GM21447 (cell line): ENCODE data around the gene NEK7.
"Not testable (repeated sequence)": the region's sequence is repeated elsewhere in the genome, so short reads cannot be mapped to it uniquely, and the experiment has no call there.

ENCODE experiments used
- ATAC-seq: cut with Tn5 transposase; IDR thresholded peaks from one replicate; pipeline ENCODE4 v1.9.1; 2021; ENCODE audit not compliant: unreplicated experiment

The NEK7 gene

DNA sequence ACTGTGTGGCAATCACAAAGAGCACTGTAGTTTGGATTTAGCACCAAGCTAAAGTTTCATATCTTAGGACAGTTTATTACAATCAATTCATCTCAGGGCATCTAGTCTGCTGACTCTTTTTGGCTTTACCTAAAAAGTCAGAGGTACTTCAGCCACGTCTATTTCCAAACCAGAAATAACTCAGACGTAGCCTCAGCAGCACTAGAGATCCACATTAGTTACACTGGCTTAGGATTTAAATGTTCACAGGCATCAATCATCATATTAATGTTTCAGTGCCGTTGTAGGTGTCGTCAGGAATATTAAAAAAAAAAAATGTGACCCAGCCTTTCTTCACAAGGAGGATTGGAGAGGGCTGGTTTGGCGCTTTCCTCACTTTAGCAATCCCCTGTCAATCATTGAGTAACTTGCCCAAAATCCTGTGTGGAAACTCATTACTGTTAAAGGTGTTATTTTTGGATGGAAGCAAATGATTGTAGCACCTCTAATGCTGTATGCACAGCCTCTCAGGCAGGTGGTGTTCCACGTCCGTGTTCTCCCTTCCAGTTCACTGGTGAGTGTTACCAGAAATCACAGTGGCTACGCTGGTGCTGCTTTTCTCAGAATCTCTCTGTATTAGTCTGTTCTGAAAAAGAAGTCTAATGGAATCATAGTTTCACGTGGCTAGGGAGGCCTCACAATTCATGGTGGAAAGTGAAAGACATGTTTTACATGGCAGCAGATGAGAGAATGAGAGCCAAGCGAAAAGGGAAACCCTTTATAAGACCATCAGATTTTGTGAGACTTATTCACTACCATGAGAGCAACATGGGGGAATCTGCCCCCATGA, 45.4 kb downstream of the NEK7 start:
- peak; percentile 84 for ATAC-seq

- no peak for ATAC-seq
These were observed 46.6 kb downstream of the NEK7 start for GRCh38 chr1:198203434-198203833.

DNA sequence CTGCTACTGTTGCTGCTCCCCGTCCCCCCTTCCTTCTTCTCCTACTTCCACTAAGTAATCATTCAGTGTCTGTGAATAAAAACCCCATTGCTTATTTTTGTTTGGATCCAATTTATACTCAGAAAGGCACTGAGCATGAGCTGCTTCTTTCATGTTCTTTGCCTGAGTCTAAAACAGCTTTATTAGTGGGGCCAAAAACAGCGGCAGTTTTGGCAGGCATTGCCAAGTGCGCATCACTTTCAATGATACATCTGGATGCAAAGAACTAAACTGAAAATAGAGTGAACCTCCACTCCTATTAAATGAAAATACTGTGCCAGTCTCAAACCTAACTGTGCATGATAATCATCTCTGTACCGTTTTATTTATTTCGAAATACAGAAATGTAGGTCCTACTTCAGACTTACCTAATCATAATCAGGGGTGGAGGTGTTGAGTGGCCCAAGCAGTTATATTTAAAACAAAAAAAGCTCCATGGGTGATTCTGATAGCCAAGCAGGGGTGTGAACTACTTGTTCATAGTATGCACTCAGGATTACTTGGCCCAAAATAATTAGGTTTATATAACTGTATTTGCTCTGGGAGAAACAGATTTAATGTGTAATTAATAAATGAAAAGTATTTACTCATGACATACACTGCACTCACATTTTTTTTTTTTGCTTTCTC, 48.4 kb downstream of the NEK7 start:
- no peak for ATAC-seq

DNA sequence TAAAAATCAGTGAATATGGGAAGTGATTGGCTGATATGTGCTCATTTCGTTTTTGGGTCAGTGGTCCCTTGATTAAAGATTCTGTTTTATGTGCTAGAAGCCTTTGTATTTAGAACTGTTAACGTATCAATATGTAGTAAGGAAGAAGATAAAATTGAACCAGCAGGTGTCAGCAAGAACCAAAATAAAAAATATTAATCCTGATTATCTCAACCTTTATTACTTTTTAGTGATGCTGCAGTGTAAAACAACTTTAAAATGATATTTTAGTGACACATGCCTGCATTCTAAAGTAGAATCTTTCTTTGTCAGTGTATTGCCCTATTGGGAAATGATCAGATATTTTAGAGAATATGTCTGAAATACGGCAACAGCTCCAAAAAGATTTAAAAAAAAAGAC, 49.5 kb downstream of the NEK7 start:
- no peak for ATAC-seq

DNA sequence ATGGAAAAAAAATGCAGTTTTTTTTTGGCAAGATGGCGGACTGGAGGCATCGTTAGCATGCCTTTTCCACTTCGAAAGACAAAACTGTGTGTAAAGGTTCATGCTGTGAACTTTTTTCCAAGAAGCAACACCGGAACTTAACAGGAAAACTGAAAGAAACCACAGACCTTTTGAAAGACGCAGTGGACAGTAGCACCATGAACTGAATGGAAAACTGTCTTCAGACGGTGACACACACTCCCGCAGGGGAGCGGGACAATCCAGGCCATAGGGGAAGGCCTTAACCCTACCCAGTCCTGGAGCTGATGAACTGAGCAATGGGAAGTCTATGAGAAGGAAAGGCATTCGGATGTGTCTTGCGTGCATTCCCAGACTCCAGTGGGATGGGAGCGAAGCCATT, 54.9 kb downstream of the NEK7 start:
- no peak for ATAC-seq

- no peak for ATAC-seq
These were observed 55.3 kb downstream of the NEK7 start for GRCh38 chr1:198212126-198212525.

DNA sequence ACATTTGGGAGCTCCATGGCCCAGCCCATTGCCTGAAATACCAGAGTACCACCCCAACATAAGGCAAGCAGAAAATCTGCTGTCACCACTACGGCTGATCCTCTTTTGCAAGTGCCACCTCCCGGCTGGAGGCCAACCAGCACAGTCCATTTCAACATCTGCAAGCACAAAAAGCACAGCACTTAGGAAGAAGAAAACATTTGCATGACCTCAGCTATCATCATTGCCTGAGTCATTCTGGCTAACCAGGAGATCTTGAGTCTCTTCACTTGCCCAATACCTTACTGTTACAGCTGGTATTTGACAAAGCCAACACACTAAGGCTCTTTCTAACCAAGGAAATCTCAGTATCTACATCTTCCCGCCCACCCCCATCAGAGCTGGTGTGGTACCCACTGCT, 55.9 kb downstream of the NEK7 start:
- ATAC-seq = no peak

- no peak for ATAC-seq
These were observed 58.1 kb downstream of the NEK7 start for GRCh38 chr1:198214924-198215323.

DNA sequence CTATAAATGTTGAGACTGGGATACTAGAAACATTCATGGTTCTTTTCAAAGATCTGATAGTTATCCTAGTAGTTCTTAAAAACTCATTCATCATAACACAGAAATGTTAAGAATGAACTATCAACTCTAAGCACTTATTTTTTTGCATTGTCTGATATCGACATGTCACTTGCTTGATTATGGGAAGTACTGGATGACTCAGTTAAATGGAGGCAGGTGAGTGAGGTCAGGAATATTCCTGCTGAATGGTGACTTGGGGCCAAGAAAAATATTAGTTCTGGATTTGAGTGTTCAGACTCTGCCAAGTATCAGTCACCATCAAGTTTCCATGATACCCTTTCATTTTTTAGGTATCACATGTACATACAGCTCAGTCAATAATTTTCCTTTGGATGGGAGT, 63.6 kb downstream of the NEK7 start:
- no peak for ATAC-seq

DNA sequence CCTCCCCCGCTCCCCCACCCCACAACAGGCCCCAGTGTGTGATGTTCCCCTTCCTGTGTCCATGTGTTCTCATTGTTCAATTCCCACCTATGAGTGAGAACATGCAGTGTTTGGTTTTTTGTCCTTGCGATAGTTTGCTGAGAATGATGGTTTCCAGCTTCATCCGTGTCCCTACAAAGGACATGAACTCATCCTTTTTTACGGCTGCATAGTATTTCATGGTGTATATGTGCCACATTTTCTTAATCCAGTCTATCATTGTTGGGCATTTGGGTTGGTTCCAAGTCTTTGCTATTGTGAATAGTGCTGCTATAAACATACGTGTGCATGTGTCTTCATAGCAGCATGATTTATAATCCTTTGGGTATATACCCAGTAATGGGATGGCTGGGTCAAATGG, 70.2 kb downstream of the NEK7 start:
- ATAC-seq = not testable (repeated sequence)

GRCh38 chr1:198227454-198227853, 70.7 kb downstream of the NEK7 start:
- not testable (repeated sequence) for ATAC-seq

DNA sequence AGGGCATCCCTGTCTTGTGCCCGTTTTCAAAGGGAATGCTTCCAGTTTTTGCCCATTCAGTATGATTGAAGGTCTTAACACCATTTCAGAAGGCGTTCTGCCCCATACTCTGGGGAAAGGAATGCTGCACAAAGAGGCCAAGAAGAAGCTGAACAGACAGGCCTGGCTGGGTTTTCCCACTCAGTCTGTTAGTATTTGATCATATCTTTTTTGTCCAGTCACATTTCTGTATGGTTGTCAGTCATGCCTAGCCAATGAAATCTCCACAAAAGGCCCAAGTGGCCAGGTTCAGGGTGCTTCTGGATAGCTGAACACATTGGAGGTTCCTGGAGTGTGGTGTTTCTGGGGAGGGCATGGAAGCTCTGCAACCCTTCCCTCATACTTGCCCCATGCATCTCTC, 72.1 kb downstream of the NEK7 start:
- no peak for ATAC-seq

GRCh38 chr1:198231779-198232178, 75.0 kb downstream of the NEK7 start:
- no peak for ATAC-seq

- no peak for ATAC-seq
These were observed 75.6 kb downstream of the NEK7 start for GRCh38 chr1:198232378-198232777.

DNA sequence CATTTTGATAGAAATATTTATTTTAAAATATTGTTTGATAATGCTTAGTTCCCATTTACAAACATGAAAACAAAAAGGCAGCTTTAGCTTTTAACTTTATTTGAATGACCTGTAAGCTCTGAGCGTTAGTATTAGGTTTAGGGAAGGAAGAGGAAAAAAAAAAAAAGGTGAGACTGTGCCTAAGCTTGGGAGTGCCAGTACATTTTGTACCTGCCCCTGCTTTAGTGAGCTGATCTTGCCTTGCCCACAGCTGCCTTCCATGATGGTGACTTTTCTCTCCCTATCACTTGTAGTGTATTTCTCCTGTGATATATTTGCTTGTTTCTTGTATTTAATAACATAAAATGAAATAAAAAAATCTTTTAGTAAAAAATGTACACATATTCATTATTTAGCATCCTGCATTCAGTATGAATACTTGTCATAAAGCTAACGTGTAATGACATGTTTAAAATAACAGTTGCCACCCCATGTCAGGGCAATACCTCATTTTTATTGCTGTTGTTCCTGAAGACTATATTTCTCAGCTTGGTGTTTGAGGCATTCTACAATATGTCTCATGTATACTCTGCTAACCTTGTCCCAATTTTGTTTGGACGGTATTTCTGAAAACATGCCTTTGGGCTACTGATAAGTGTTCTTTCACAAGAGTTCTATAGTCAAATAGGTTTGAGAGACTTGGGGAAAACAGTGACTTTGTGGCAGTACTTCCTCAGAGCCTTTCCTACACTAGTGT, 76.3 kb downstream of the NEK7 start:
- ATAC-seq = no peak

GRCh38 chr1:198234520-198235251, 77.9 kb downstream of the NEK7 start:
- ATAC-seq = no peak

DNA sequence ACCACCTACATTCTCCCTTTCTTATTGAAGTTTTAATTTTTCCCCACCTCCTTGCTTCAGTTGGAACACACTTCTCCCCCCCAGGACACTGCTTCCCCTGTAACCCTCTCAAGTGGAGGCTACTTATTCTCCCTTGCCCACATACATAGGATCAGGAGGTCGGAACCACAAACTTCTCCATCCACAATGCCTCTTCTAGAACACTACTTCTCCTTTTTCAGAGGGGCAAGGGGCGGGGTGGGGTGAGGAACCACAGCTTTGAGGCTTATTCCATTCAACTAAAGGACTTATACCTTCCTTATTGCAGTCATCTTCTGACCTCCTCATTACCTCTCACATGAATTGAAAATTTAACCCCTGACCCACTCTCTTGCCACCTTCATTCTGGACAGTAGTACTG, 81.3 kb downstream of the NEK7 start:
- no peak for ATAC-seq

DNA sequence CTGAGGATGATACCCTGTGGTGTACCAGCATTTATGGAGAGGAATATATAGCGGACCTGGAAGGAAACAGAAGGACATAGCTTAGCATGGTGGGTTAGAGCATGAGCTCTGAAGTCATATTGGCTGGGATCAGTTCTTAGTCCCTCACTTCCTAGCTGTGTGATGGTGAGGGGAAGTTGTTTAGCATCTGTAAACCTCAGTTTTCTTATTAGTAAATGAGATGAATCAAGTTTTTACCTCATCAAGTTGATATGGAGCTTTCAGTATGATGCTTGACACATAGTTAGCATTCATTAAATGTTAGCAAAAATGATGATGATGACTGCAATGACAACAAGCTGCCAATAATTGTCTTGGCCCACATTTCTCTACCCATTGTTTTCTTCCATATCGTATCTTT, 84.8 kb downstream of the NEK7 start:
- no peak for ATAC-seq

DNA sequence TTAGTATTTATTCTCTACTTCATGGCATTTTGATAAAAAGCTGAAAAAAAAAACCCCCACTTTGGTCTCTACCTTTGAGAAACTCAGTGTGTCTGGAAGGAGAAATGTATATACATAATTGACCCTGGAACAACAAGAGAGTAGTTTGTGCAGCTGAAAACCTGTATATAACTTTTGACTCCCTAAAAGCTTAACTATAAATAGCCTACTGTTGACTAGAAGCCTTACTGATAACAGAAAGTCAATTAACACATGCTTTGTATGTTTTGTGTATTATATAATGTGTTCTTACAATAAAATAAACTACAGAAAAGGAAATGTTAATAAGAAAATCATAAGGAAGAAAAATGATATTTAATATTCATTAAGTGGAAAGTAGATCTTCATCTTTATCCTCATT, 88.0 kb downstream of the NEK7 start:
- no peak for ATAC-seq

DNA sequence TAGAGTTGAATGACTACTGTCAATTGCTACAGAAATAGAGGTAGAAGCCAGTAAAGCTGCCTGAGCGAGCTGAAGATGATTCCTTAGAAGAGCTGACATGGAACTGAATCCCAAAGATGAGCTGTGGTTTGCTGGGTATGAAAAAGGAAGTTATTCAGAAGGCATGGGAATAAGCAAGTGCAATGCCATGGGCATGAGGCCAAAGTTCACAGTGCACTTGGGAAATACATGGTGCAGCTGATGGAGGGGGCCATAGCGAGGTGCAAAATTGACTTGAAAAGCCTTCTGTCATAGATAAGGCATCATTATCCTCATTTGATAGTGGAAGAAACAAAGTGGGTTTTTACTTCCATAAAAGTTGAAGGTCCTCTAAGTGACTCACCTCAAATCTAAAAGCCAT, 88.6 kb downstream of the NEK7 start:
- no peak for ATAC-seq

GRCh38 chr1:198246337-198246736, 89.5 kb downstream of the NEK7 start:
- ATAC-seq = no peak
